ENCODE data around the gene OR2F2. TPM values are rescaled to one million over a fixed set of nuclear protein-coding genes. Genes with fewer than 3 reads are reported as not detected.

The OR2F2 gene
- total RNA-seq, 4 donors from 2014 or later, result not detected

GRCh38 chr7:143948733-143949132 lies 13.7 kb downstream of the OR2F2 start:
- 55 to 59% methylated on average over 2 of the region's 2 CpGs for WGBS, 2 donors
- Histone ChIP-seq H3K27me3 (no peaks in the 10 kb centered on the region), H3K36me3 (no peaks in the 10 kb centered on the region), H3K4me1 (no peaks in the 10 kb centered on the region), H3K4me3 (no peak overlapping the region), H3K9me3 (no peaks in the 10 kb centered on the region), H3K27ac (no peak overlapping the region)
- TF ChIP-seq CTCF (IDR thresholded peaks at IDR 0.05) (no peak), EP300 (IDR thresholded peaks at IDR 0.05) (no peak), POLR2A (IDR thresholded peaks at IDR 0.05) (no peak)
- DNase-seq (ENCODE audit: low spot score in 2 of 2), result no peak

- Histone ChIP-seq H3K9me3 (no peaks in the 10 kb centered on the region), H3K27ac (no peak overlapping the region), H3K36me3 (no peaks in the 10 kb centered on the region), H3K27me3 (no peaks in the 10 kb centered on the region), H3K4me1 (no peaks in the 10 kb centered on the region), H3K4me3 (no peak overlapping the region)
- DNase-seq (ENCODE audit: low spot score in 2 of 2), result no peak
- WGBS, 2 donors, result 78 to 82% methylated on average over 3 of the region's 3 CpGs
- no peak for TF ChIP-seq POLR2A (IDR thresholded peaks at IDR 0.05)
- no peak for TF ChIP-seq CTCF (IDR thresholded peaks at IDR 0.05)
- no peak for TF ChIP-seq EP300 (IDR thresholded peaks at IDR 0.05)
Measured at GRCh38 chr7:143953421-143953820, 18.4 kb downstream of the OR2F2 start.

GRCh38 chr7:143954135-143954534 lies 19.1 kb downstream of the OR2F2 start:
- TF ChIP-seq EP300 (IDR thresholded peaks at IDR 0.05) (no peak), CTCF (IDR thresholded peaks at IDR 0.05) (no peak), POLR2A (IDR thresholded peaks at IDR 0.05) (no peak)
- no peaks in the 10 kb centered on the region for H3K36me3 ChIP-seq
- no peak overlapping the region for H3K4me3 ChIP-seq
- 70 to 78% methylated on average over 2 of the region's 2 CpGs for WGBS, 2 donors
- no peaks in the 10 kb centered on the region for H3K9me3 ChIP-seq
- no peak for DNase-seq (ENCODE audit: low spot score in 2 of 2)
- no peaks in the 10 kb centered on the region for H3K27me3 ChIP-seq
- H3K27ac ChIP-seq, result no peak overlapping the region
- H3K4me1 ChIP-seq, result no peaks in the 10 kb centered on the region

- WGBS, 2 donors, result 85 to 88% methylated on average over 3 of the region's 3 CpGs
- Histone ChIP-seq H3K27ac (no peak within 1 kb of the TSS), H3K4me3 (no peak within 1 kb of the TSS), H3K36me3 (no peaks in the 10 kb centered on the region), H3K9me3 (no peaks in the 10 kb centered on the region), H3K27me3 (no peaks in the 10 kb centered on the region), H3K4me1 (no peaks in the 10 kb centered on the region)
- no peak for DNase-seq (ENCODE audit: low spot score in 2 of 2)
- TF ChIP-seq EP300 (IDR thresholded peaks at IDR 0.05), result no peak
- no peak for TF ChIP-seq POLR2A (IDR thresholded peaks at IDR 0.05)
- TF ChIP-seq CTCF (IDR thresholded peaks at IDR 0.05), result no peak
Measured at GRCh38 chr7:143954544-143954943, 19.5 kb downstream of the OR2F2 start, which contains the start of gene OR2F1. Gene OR2F1 (plus strand): TSS chr7:143954844. CDS start chr7:143959971, 5,127 bp downstream.

GRCh38 chr7:143958781-143959180 lies 23.7 kb downstream of the OR2F2 start:
- Histone ChIP-seq H3K4me1 (no peaks in the 10 kb centered on the region), H3K27ac (no peak overlapping the region), H3K36me3 (no peaks in the 10 kb centered on the region), H3K9me3 (no peaks in the 10 kb centered on the region), H3K4me3 (no peak overlapping the region), H3K27me3 (no peaks in the 10 kb centered on the region)
- WGBS, 2 donors, result 41 to 52% methylated on average over 3 of the region's 3 CpGs
- DNase-seq (ENCODE audit: low spot score in 2 of 2), result no peak
- TF ChIP-seq CTCF (IDR thresholded peaks at IDR 0.05) (no peak), EP300 (IDR thresholded peaks at IDR 0.05) (no peak), POLR2A (IDR thresholded peaks at IDR 0.05) (no peak)

All from tibial nerve (tissue), 4 donors.